Neural progenitor cell (in vitro differentiated cells): ENCODE data around the gene SERPINB13.

ENCODE experiments used
- EZH2 ChIP-seq: fragments of 200-600 bp; sonication (generic); IDR thresholded peaks from 2 replicates; pipeline ENCODE4 v1.6.1; 2017; ENCODE audit warnings: antibody characterized with exemption, mild to moderate bottlenecking, moderate library complexity
- EZH2phosphoT487 ChIP-seq: fragments of 200-600 bp; sonication (generic); IDR thresholded peaks from 2 replicates; pipeline ENCODE4 v1.6.1; 2017; ENCODE audit warnings: antibody characterized with exemption
- TF ChIP-seq, protein P1 (sequence below): fragments of 200-600 bp; sonication (generic); IDR thresholded peaks from 2 replicates; pipeline ENCODE4 v1.5.1; 2017; ENCODE audit warnings: antibody characterized with exemption, mild to moderate bottlenecking

DNA sequence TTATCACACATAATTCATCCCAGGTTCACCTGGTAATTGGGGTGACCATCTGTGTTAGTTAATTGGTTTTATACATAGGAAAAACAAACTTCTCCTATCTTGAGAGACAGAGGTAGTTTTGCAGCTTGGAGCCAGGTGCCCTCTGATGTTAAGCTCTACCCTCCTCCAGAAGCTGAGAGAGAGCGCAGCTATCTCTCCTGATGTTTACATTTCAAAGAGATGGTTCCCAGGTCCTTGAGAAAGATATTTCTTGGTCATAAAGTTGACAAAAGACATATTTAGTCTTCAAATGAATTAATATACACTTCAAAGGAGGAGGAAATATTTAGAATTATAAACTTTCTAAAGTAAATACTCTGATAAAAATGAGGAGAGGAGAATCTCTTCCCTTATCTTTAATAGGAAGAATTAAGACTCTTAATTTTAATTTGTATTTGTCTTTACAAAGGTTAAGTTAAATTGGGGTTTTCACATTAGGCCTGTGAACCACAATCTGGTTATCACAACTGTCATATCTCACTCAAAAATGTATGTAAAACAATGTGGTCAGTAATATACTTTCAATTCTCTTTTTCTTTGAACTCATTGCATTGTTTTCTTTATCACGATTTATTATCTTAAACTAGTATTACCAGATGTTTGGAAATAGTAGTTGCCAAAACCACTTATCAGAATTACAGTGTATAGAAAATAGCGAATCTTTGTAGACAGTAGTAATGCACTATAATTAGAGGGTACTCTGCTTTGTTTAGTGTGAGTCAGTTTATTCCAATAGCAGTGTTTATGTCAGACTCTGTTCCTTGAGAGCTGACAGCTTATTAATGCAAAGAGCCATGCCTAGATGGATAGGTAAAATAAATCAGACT is 30.1 kb downstream of the SERPINB13 start:
- TF ChIP-seq, protein P1, sequence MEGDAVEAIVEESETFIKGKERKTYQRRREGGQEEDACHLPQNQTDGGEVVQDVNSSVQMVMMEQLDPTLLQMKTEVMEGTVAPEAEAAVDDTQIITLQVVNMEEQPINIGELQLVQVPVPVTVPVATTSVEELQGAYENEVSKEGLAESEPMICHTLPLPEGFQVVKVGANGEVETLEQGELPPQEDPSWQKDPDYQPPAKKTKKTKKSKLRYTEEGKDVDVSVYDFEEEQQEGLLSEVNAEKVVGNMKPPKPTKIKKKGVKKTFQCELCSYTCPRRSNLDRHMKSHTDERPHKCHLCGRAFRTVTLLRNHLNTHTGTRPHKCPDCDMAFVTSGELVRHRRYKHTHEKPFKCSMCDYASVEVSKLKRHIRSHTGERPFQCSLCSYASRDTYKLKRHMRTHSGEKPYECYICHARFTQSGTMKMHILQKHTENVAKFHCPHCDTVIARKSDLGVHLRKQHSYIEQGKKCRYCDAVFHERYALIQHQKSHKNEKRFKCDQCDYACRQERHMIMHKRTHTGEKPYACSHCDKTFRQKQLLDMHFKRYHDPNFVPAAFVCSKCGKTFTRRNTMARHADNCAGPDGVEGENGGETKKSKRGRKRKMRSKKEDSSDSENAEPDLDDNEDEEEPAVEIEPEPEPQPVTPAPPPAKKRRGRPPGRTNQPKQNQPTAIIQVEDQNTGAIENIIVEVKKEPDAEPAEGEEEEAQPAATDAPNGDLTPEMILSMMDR = no peak
- no peak for TF ChIP-seq EZH2
- no peak for TF ChIP-seq EZH2phosphoT487
